ENCODE data around the gene PTPN6. TPM values are rescaled to one million over a fixed set of nuclear protein-coding genes. Genes with fewer than 3 reads are reported as not detected.

The PTPN6 gene
- total and polyA plus RNA-seq, 2 donors (not counting 1 experiment from before 2014, with no cell fraction given) = 0.06 TPM; not detected in 1

DNA sequence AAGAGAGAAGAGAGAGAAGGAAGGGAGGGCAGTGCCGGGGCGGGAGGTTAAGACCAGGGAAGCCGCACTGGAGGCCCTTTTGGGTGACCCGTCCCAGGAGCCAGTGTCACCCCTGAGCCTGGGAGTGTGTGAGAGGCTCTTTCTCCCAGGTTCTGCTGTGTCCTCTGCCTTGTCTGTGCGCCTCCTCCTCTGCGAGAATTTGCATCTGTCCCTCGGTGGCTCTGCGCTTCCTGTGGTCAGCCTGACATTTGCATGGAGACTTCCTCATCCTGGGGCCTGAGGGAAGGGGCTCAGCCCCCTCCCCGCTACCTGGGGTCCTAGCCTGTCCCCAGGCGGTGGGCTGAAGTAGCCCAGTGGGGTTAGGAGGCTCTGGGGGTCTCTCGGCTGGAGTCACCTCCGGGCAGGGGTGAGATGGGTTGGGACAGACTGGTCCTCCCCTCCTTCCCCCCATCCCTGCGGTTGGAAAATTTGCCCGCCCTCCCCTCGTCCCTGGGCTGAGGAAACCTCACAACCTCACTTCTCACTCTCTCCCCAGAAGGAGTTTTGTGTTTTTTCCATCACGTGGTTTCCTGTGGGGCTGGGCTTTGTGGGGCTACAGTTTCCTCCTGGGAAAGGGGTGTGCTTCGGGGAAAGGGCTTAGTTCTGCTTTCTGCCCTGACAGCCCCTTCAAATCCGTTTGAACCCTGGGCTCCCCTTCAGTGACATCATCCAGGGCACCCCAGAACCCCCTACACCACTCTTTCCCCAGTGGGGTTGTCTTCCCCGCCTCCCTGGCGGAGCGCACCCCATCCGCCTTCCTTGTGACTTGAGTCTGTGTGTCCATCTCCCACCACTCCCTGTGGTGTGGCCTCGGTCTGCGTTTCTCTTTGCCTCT, 2.5 kb downstream of the PTPN6 start:
- peak in 1 of 2 donors; percentile 36 for DNase-seq (ENCODE audit: low read depth in 2 of 2)
- Histone ChIP-seq H3K4me3 (replicated peaks in 1 of 4; ENCODE audit: control extremely low read depth in 1 of 4, insufficient read depth in 1 of 4, low read depth in 3 of 4, low read length in 4 of 4) (no peak overlapping the region), H3K4me1 (ENCODE audit: control insufficient read depth, extremely low read depth, insufficient read depth, low read length) (no peaks in the 10 kb centered on the region), H2AFZ (ENCODE audit: low read length) (no peak overlapping the region), H3K27ac (ENCODE audit: insufficient read depth, low read length) (no peak overlapping the region), H3K27me3 (ENCODE audit: control insufficient read depth, insufficient read depth, low read length) (no peaks in the 10 kb centered on the region), H4K20me1 (ENCODE audit: control insufficient read depth, extremely low read depth, insufficient read depth, low read length) (no peaks in the 10 kb centered on the region), H3K79me2 (ENCODE audit: control insufficient read depth, insufficient read depth, low read length) (no peaks in the 10 kb centered on the region), H3K36me3 (ENCODE audit: control insufficient read depth, insufficient read depth, low read length) (no peaks in the 10 kb centered on the region), H3K4me2 (ENCODE audit: extremely low read depth, insufficient read depth, low read length) (no peak overlapping the region), H3K9ac (ENCODE audit: insufficient read depth, low read length) (no peak overlapping the region), H3K9me3 (ENCODE audit: control insufficient read depth, insufficient read depth, low read depth, low read length) (no peaks in the 10 kb centered on the region)
- TF ChIP-seq, protein P1, sequence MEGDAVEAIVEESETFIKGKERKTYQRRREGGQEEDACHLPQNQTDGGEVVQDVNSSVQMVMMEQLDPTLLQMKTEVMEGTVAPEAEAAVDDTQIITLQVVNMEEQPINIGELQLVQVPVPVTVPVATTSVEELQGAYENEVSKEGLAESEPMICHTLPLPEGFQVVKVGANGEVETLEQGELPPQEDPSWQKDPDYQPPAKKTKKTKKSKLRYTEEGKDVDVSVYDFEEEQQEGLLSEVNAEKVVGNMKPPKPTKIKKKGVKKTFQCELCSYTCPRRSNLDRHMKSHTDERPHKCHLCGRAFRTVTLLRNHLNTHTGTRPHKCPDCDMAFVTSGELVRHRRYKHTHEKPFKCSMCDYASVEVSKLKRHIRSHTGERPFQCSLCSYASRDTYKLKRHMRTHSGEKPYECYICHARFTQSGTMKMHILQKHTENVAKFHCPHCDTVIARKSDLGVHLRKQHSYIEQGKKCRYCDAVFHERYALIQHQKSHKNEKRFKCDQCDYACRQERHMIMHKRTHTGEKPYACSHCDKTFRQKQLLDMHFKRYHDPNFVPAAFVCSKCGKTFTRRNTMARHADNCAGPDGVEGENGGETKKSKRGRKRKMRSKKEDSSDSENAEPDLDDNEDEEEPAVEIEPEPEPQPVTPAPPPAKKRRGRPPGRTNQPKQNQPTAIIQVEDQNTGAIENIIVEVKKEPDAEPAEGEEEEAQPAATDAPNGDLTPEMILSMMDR (conservative IDR thresholded peaks at IDR 0.05 in 1 of 2, IDR thresholded peaks at IDR 0.05 in 1 of 2; ENCODE audit: low read depth in 1 of 2, low read length in 2 of 2) = no peak
- no peak for TF ChIP-seq EZH2 (IDR thresholded peaks at IDR 0.05; ENCODE audit: low read length, missing control alignments)

DNA sequence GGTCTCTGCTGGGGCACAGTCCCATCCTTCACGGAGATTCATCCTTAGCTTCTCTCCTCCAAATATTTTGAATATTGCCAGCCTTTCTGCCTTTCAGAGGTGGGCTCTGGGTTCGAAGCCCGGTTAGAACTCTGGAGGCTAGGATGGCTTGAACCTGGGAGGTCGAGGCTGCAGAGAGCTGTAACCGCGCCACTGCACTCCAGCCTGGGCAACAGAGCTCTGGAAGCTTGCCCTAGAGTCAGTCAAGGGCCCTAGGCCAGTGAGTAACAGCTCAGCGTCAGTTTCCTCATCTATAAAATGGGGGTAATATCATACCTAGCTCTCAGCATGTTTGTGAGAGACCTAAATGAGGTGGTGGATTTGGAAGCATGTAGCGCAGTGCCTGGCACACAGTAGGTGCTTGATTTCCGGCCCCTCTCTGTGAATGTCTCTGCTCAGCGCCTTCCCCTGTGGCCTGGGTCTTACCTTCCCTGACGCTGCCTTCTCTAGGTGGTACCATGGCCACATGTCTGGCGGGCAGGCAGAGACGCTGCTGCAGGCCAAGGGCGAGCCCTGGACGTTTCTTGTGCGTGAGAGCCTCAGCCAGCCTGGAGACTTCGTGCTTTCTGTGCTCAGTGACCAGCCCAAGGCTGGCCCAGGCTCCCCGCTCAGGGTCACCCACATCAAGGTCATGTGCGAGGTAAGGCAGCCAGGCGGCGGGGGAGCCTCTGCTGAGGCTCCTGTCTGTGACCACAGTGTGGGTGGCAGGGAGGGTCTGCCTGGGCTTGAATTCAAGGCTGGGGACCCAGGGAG, 3.4 kb downstream of the PTPN6 start:
- Histone ChIP-seq H4K20me1 (ENCODE audit: control insufficient read depth, extremely low read depth, insufficient read depth, low read length) (no peaks in the 10 kb centered on the region), H3K4me1 (ENCODE audit: control insufficient read depth, extremely low read depth, insufficient read depth, low read length) (no peaks in the 10 kb centered on the region), H3K36me3 (ENCODE audit: control insufficient read depth, insufficient read depth, low read length) (no peaks in the 10 kb centered on the region), H3K27ac (ENCODE audit: insufficient read depth, low read length) (no peak overlapping the region), H3K9ac (ENCODE audit: insufficient read depth, low read length) (no peak overlapping the region), H3K79me2 (ENCODE audit: control insufficient read depth, insufficient read depth, low read length) (no peaks in the 10 kb centered on the region), H3K9me3 (ENCODE audit: control insufficient read depth, insufficient read depth, low read depth, low read length) (no peaks in the 10 kb centered on the region), H3K4me3 (replicated peaks in 1 of 4; ENCODE audit: control extremely low read depth in 1 of 4, insufficient read depth in 1 of 4, low read depth in 3 of 4, low read length in 4 of 4) (no peak overlapping the region), H3K27me3 (ENCODE audit: control insufficient read depth, insufficient read depth, low read length) (no peaks in the 10 kb centered on the region), H2AFZ (ENCODE audit: low read length) (no peak overlapping the region), H3K4me2 (ENCODE audit: extremely low read depth, insufficient read depth, low read length) (no peak overlapping the region)
- TF ChIP-seq, protein P1 (conservative IDR thresholded peaks at IDR 0.05 in 1 of 2, IDR thresholded peaks at IDR 0.05 in 1 of 2; ENCODE audit: low read depth in 1 of 2, low read length in 2 of 2) = no peak
- TF ChIP-seq EZH2 (IDR thresholded peaks at IDR 0.05; ENCODE audit: low read length, missing control alignments) = no peak
- no peak for DNase-seq (ENCODE audit: low read depth in 2 of 2)

Data from fibroblast of lung (primary cell).